WTC11 (cell line): ENCODE measurements around the gene ASB1. TPM values are rescaled to one million over a fixed set of nuclear protein-coding genes. Genes with fewer than 3 reads are reported as not detected.

Experiments used
- ATAC-seq: fragments of 200-7000 bp; cut with Tn5 transposase; 2 replicates; pipeline ENCODE4 v1.10.0; 2021; ENCODE audit warnings: mild to moderate bottlenecking, moderate library complexity
- CTCF ChIA-PET: fragments of 300-600 bp; sonication (Branson Sonifier 250); formaldehyde crosslinking; loops from one replicate; lab custom pipeline; 2021; ENCODE audit warnings: antibody characterized with exemption; lab: Charles Lee
- POLR2A ChIA-PET: fragments of 350-600 bp; sonication (Branson Sonifier 250); formaldehyde crosslinking; loops from one replicate; lab custom pipeline; 2021; ENCODE audit warnings: antibody characterized with exemption; lab: Charles Lee
- DNase-seq: peaks from one replicate; pipeline ENCODE4 v3.0.0; 2021; ENCODE audit warnings: low spot score
- H3K27ac Mint-ChIP-seq: 2 replicates; pipeline ENCODE4 v1.8.0; 2021; ENCODE audit warnings: mixed read lengths
- H3K27me3 Mint-ChIP-seq: 2 replicates; pipeline ENCODE4 v1.8.0; 2021; ENCODE audit warnings: low read depth, mild to moderate bottlenecking, moderate library complexity, mixed read lengths
- H3K36me3 Mint-ChIP-seq: 2 replicates; pipeline ENCODE4 v1.8.0; 2021; ENCODE audit warnings: mixed read lengths
- H3K4me1 Mint-ChIP-seq: 2 replicates; pipeline ENCODE4 v1.8.0; 2022; ENCODE audit warnings: mixed read lengths
- H3K4me3 Mint-ChIP-seq: 2 replicates; pipeline ENCODE4 v1.8.0; 2021; ENCODE audit warnings: mild to moderate bottlenecking, moderate library complexity, mixed read lengths
- H3K9me3 Mint-ChIP-seq: 2 replicates; pipeline ENCODE4 v1.8.0; 2021; ENCODE audit warnings: mixed read lengths
- EMX1 ChIP-seq: fragments of 250-450 bp; sonication (Bioruptor Pico); IDR thresholded peaks from 2 replicates; pipeline ENCODE4 v1.8.0; 2021; ENCODE audit warnings: mild to moderate bottlenecking
- ETV6 ChIP-seq: sonication (generic); formaldehyde crosslinking; IDR thresholded peaks from 2 replicates; pipeline ENCODE4 v1.8.1; 2022; ENCODE audit warnings: mild to moderate bottlenecking, missing genetic modification reagents
- FOXK1 ChIP-seq: sonication (generic); formaldehyde crosslinking; IDR thresholded peaks from 2 replicates; pipeline ENCODE4 v1.8.0; 2022; ENCODE audit warnings: mild to moderate bottlenecking, moderate library complexity, missing genetic modification reagents
- HMGA2 ChIP-seq: fragments of 250-450 bp; sonication (Bioruptor Pico); IDR thresholded peaks from 2 replicates; pipeline ENCODE4 v1.4.0; 2021; ENCODE audit warnings: mild to moderate bottlenecking, moderate library complexity
- IRF2 ChIP-seq: sonication (generic); formaldehyde crosslinking; IDR thresholded peaks from 2 replicates; pipeline ENCODE4 v1.8.0; 2022; ENCODE audit warnings: low read depth, missing genetic modification reagents, borderline replicate concordance
- JUN ChIP-seq: sonication (generic); formaldehyde crosslinking; IDR thresholded peaks from 2 replicates; pipeline ENCODE4 v1.8.0; 2023; ENCODE audit warnings: mild to moderate bottlenecking, missing genetic modification reagents
- KAT7 ChIP-seq: sonication (generic); formaldehyde crosslinking; IDR thresholded peaks from 2 replicates; pipeline ENCODE4 v1.8.1; 2023; ENCODE audit warnings: missing genetic modification reagents, mild to moderate bottlenecking, borderline replicate concordance
- NR2C2 ChIP-seq: sonication (generic); formaldehyde crosslinking; IDR thresholded peaks from 2 replicates; pipeline ENCODE4 v1.8.0; 2022; ENCODE audit warnings: mild to moderate bottlenecking, missing genetic modification reagents
- RORB ChIP-seq: fragments of 250-450 bp; sonication (Bioruptor Pico); IDR thresholded peaks from 2 replicates; pipeline ENCODE4 v1.9.0; 2021; ENCODE audit warnings: mild to moderate bottlenecking
- TEAD4 ChIP-seq: sonication (generic); formaldehyde crosslinking; IDR thresholded peaks from 2 replicates; pipeline ENCODE4 v1.8.0; 2022; ENCODE audit warnings: mild to moderate bottlenecking, missing genetic modification reagents
- ZNF138 ChIP-seq: sonication (generic); formaldehyde crosslinking; conservative IDR thresholded peaks from 2 replicates; pipeline ENCODE4 v1.8.1; 2022; ENCODE audit warnings: mild to moderate bottlenecking, moderate library complexity, missing genetic modification reagents
- ZNF263 ChIP-seq: sonication (generic); formaldehyde crosslinking; IDR thresholded peaks from 2 replicates; pipeline ENCODE4 v1.8.1; 2022; ENCODE audit warnings: low read depth, mild to moderate bottlenecking, moderate library complexity, missing genetic modification reagents
- ZNF423 ChIP-seq: fragments of 250-450 bp; sonication (Bioruptor Pico); IDR thresholded peaks from 2 replicates; pipeline ENCODE4 v2.1.2; 2022; ENCODE audit warnings: mild to moderate bottlenecking, moderate library complexity
- total RNA-seq: library from RNA; stranded (reverse); gene quantifications from 3 replicates; pipeline ENCODE4 v1.2.3, GENCODE V29; 2021
- TF ChIP-seq, protein P1 (sequence below): fragments of 250-450 bp; sonication (Bioruptor Pico); IDR thresholded peaks from 2 replicates; pipeline ENCODE4 v1.9.0; 2021; ENCODE audit warnings: moderate library complexity, mild to moderate bottlenecking, inconsistent platforms, borderline replicate concordance
- TF ChIP-seq, protein P2 (sequence below): sonication (generic); formaldehyde crosslinking; IDR thresholded peaks from 2 replicates; pipeline ENCODE4 v1.8.0; 2022; ENCODE audit warnings: mild to moderate bottlenecking, missing genetic modification reagents
- TF ChIP-seq, protein P3 (sequence below): fragments of 250-450 bp; sonication (Bioruptor Pico); IDR thresholded peaks from 2 replicates; pipeline ENCODE4 v1.9.0; 2021; ENCODE audit warnings: mild to moderate bottlenecking, borderline replicate concordance
- TF ChIP-seq, protein P4 (sequence below): sonication (generic); formaldehyde crosslinking; IDR thresholded peaks from 2 replicates; pipeline ENCODE4 v1.8.1; 2023; ENCODE audit warnings: mild to moderate bottlenecking, missing genetic modification reagents, moderate library complexity
- TF ChIP-seq, protein P5 (sequence below): sonication (generic); formaldehyde crosslinking; IDR thresholded peaks from 2 replicates; pipeline ENCODE4 v1.8.0; 2022; ENCODE audit warnings: missing genetic modification reagents

The ASB1 gene
- total RNA-seq, 1 experiment from 2014 or later: 43.9 TPM

DNA sequence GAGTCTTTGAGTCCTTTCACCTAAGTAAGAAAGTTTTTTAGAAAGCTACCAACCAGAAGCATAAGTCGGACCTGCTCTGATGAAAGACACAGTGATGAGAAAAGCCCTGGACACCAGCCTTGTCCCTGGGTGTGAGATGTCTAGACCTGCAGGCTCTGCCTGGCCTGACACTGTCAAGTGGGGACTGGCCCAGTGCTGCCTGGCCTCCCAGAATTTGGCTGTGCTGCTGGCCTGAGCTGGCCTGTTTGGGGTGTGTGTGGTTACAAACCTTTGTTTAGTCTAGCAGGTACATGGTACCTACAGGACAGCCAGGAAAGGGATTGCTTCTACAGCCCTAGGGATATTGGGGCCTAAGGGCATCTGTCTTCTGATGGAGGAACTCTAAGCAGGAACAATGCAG, 48.3 kb downstream of the ASB1 start:
- ChIA-PET CTCF (no interaction called here), POLR2A (no interaction called here)
- Mint-ChIP-seq H3K36me3 (peaks cover 26% of the 10 kb centered on the region), H3K27ac (no peak overlapping the region), H3K27me3 (no peaks in the 10 kb centered on the region; the same call in 1 of the 2 replicates), H3K9me3 (peaks cover 60% of the 10 kb centered on the region), H3K4me3 (no peak overlapping the region), H3K4me1 (peaks cover 14% of the 10 kb centered on the region)
- ATAC-seq (no peak), DNase-seq (no peak)
- TF ChIP-seq KAT7 (no peak), EMX1 (CRISPR knock-in tag) (no peak), NR2C2 (no peak), ZNF138 (CRISPR knock-in tag) (no peak), ZNF263 (CRISPR knock-in tag) (no peak), HMGA2 (CRISPR knock-in tag) (no peak), FOXK1 (no peak), IRF2 (no peak), ETV6 (no peak), RORB (no peak), ZNF423 (CRISPR knock-in tag) (no peak), TEAD4 (CRISPR knock-in tag) (no peak), JUN (CRISPR knock-in tag) (no peak)
- TF ChIP-seq, protein P1, sequence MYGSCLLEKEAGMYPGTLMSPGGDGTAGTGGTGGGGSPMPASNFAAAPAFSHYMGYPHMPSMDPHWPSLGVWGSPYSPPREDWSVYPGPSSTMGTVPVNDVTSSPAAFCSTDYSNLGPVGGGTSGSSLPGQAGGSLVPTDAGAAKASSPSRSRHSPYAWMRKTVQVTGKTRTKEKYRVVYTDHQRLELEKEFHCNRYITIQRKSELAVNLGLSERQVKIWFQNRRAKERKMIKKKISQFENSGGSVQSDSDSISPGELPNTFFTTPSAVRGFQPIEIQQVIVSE (CRISPR knock-in tag): no peak
- TF ChIP-seq, protein P2, sequence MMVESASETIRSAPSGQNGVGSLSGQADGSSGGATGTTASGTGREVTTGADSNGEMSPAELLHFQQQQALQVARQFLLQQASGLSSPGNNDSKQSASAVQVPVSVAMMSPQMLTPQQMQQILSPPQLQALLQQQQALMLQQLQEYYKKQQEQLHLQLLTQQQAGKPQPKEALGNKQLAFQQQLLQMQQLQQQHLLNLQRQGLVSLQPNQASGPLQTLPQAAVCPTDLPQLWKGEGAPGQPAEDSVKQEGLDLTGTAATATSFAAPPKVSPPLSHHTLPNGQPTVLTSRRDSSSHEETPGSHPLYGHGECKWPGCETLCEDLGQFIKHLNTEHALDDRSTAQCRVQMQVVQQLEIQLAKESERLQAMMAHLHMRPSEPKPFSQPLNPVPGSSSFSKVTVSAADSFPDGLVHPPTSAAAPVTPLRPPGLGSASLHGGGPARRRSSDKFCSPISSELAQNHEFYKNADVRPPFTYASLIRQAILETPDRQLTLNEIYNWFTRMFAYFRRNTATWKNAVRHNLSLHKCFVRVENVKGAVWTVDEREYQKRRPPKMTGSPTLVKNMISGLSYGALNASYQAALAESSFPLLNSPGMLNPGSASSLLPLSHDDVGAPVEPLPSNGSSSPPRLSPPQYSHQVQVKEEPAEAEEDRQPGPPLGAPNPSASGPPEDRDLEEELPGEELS: no peak
- TF ChIP-seq, protein P3, sequence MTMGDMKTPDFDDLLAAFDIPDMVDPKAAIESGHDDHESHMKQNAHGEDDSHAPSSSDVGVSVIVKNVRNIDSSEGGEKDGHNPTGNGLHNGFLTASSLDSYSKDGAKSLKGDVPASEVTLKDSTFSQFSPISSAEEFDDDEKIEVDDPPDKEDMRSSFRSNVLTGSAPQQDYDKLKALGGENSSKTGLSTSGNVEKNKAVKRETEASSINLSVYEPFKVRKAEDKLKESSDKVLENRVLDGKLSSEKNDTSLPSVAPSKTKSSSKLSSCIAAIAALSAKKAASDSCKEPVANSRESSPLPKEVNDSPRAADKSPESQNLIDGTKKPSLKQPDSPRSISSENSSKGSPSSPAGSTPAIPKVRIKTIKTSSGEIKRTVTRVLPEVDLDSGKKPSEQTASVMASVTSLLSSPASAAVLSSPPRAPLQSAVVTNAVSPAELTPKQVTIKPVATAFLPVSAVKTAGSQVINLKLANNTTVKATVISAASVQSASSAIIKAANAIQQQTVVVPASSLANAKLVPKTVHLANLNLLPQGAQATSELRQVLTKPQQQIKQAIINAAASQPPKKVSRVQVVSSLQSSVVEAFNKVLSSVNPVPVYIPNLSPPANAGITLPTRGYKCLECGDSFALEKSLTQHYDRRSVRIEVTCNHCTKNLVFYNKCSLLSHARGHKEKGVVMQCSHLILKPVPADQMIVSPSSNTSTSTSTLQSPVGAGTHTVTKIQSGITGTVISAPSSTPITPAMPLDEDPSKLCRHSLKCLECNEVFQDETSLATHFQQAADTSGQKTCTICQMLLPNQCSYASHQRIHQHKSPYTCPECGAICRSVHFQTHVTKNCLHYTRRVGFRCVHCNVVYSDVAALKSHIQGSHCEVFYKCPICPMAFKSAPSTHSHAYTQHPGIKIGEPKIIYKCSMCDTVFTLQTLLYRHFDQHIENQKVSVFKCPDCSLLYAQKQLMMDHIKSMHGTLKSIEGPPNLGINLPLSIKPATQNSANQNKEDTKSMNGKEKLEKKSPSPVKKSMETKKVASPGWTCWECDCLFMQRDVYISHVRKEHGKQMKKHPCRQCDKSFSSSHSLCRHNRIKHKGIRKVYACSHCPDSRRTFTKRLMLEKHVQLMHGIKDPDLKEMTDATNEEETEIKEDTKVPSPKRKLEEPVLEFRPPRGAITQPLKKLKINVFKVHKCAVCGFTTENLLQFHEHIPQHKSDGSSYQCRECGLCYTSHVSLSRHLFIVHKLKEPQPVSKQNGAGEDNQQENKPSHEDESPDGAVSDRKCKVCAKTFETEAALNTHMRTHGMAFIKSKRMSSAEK (CRISPR knock-in tag): no peak
- TF ChIP-seq, protein P4, sequence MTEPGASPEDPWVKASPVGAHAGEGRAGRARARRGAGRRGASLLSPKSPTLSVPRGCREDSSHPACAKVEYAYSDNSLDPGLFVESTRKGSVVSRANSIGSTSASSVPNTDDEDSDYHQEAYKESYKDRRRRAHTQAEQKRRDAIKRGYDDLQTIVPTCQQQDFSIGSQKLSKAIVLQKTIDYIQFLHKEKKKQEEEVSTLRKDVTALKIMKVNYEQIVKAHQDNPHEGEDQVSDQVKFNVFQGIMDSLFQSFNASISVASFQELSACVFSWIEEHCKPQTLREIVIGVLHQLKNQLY: no peak
- TF ChIP-seq, protein P5, sequence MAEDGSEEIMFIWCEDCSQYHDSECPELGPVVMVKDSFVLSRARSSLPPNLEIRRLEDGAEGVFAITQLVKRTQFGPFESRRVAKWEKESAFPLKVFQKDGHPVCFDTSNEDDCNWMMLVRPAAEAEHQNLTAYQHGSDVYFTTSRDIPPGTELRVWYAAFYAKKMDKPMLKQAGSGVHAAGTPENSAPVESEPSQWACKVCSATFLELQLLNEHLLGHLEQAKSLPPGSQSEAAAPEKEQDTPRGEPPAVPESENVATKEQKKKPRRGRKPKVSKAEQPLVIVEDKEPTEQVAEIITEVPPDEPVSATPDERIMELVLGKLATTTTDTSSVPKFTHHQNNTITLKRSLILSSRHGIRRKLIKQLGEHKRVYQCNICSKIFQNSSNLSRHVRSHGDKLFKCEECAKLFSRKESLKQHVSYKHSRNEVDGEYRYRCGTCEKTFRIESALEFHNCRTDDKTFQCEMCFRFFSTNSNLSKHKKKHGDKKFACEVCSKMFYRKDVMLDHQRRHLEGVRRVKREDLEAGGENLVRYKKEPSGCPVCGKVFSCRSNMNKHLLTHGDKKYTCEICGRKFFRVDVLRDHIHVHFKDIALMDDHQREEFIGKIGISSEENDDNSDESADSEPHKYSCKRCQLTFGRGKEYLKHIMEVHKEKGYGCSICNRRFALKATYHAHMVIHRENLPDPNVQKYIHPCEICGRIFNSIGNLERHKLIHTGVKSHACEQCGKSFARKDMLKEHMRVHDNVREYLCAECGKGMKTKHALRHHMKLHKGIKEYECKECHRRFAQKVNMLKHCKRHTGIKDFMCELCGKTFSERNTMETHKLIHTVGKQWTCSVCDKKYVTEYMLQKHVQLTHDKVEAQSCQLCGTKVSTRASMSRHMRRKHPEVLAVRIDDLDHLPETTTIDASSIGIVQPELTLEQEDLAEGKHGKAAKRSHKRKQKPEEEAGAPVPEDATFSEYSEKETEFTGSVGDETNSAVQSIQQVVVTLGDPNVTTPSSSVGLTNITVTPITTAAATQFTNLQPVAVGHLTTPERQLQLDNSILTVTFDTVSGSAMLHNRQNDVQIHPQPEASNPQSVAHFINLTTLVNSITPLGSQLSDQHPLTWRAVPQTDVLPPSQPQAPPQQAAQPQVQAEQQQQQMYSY (CRISPR knock-in tag): no peak
